Mesothelial cell of epicardium (in vitro differentiated cells): ENCODE data around the gene C11orf87. TPM values are rescaled to one million over a fixed set of nuclear protein-coding genes. Genes with fewer than 3 reads are reported as not detected.

Experiments used
- DNase-seq, 2 experiments: peaks; one replicate each; pipeline ENCODE4 v3.0.0; 2021; ENCODE audit warnings: low spot score in 2 of 2; ENCODE audit not compliant: unreplicated experiment in 2 of 2
- H3K27ac Mint-ChIP-seq: 2 replicates; pipeline ENCODE4 v1.8.0; 2021; ENCODE audit warnings: mixed read lengths
- H3K27me3 Mint-ChIP-seq: 2 replicates; pipeline ENCODE4 v1.8.0; 2021; ENCODE audit warnings: low read depth, mixed read lengths
- H3K36me3 Mint-ChIP-seq: 2 replicates; pipeline ENCODE4 v1.8.0; 2021; ENCODE audit warnings: mixed read lengths
- H3K4me1 Mint-ChIP-seq: 2 replicates; pipeline ENCODE4 v1.8.0; 2021; ENCODE audit warnings: mixed read lengths
- H3K4me3 Mint-ChIP-seq: 2 replicates; pipeline ENCODE4 v1.8.0; 2021; ENCODE audit warnings: mild to moderate bottlenecking, moderate library complexity, mixed read lengths
- H3K9me3 Mint-ChIP-seq: 2 replicates; pipeline ENCODE4 v1.8.0; 2021; ENCODE audit warnings: mixed read lengths
- CTCF ChIP-seq: fragments of 200-600 bp; sonication (generic); IDR thresholded peaks from one replicate; pipeline ENCODE4 v1.5.0; 2021; ENCODE audit warnings: antibody characterized with exemption; ENCODE audit not compliant: unreplicated experiment
- total RNA-seq: library from RNA; stranded (reverse); gene quantifications from 3 replicates; pipeline ENCODE4 v1.2.1, GENCODE V29; 2021

Gene C11orf87
- total RNA-seq, 1 donor from 2014 or later: 0.80 TPM

GRCh38 chr11:109426442-109427240 lies 4.7 kb downstream of the C11orf87 start:
- H3K27me3 Mint-ChIP-seq: peaks cover 90% of the 10 kb centered on the region

GRCh38 chr11:109432105-109432504 lies 10.1 kb downstream of the C11orf87 start:
- peaks cover 85% of the 10 kb centered on the region for H3K27me3 Mint-ChIP-seq
- H3K36me3 Mint-ChIP-seq: no peaks in the 10 kb centered on the region
- no peak overlapping the region for H3K4me3 Mint-ChIP-seq
- no peak for DNase-seq
- no peak for TF ChIP-seq CTCF
- H3K27ac Mint-ChIP-seq: no peak overlapping the region
- no peaks in the 10 kb centered on the region for H3K4me1 Mint-ChIP-seq
- H3K9me3 Mint-ChIP-seq: no peaks in the 10 kb centered on the region

More at GRCh38 chr11:109426442-109427240, 4.7 kb downstream of the C11orf87 start:
- H3K27ac Mint-ChIP-seq: no peak overlapping the region
- no peaks in the 10 kb centered on the region for H3K36me3 Mint-ChIP-seq
- H3K4me3 Mint-ChIP-seq: no peak overlapping the region
- H3K9me3 Mint-ChIP-seq: no peaks in the 10 kb centered on the region
- no peak for DNase-seq
- peak; percentile 43 for TF ChIP-seq CTCF
- H3K4me1 Mint-ChIP-seq: peaks cover 11% of the 10 kb centered on the region

- no peak for TF ChIP-seq CTCF
- Mint-ChIP-seq H3K9me3 (no peaks in the 10 kb centered on the region), H3K27ac (no peak overlapping the region), H3K27me3 (peaks cover 74% of the 10 kb centered on the region), H3K4me1 (no peaks in the 10 kb centered on the region), H3K4me3 (no peak overlapping the region), H3K36me3 (no peaks in the 10 kb centered on the region)
- DNase-seq: no peak
Observed at GRCh38 chr11:109433753-109434256, 11.8 kb downstream of the C11orf87 start.

GRCh38 chr11:109435121-109435742 lies 13.2 kb downstream of the C11orf87 start:
- Mint-ChIP-seq H3K4me3 (no peak overlapping the region), H3K9me3 (no peaks in the 10 kb centered on the region), H3K36me3 (no peaks in the 10 kb centered on the region), H3K27ac (no peak overlapping the region), H3K4me1 (no peaks in the 10 kb centered on the region), H3K27me3 (peaks cover 63% of the 10 kb centered on the region)
- DNase-seq: no peak
- no peak for TF ChIP-seq CTCF

GRCh38 chr11:109439684-109440083 lies 17.7 kb downstream of the C11orf87 start:
- peaks cover 2% of the 10 kb centered on the region for H3K9me3 Mint-ChIP-seq
- H3K4me3 Mint-ChIP-seq: no peak overlapping the region
- no peak for TF ChIP-seq CTCF
- DNase-seq: no peak
- H3K27ac Mint-ChIP-seq: no peak overlapping the region
- H3K27me3 Mint-ChIP-seq: peaks cover 34% of the 10 kb centered on the region
- no peaks in the 10 kb centered on the region for H3K4me1 Mint-ChIP-seq
- no peaks in the 10 kb centered on the region for H3K36me3 Mint-ChIP-seq
